HG02588 (cell line): ENCODE data around the gene NBDY.
A peak's percentile ranks its signal among the peaks of the same experiment; 100 is the strongest.
"Not testable (repeated sequence)": the region's sequence is repeated elsewhere in the genome, so short reads cannot be mapped to it uniquely, and the experiment has no call there.

Experiments used
- ATAC-seq: cut with Tn5 transposase; IDR thresholded peaks from one replicate; pipeline ENCODE4 v1.9.1; 2021; ENCODE audit warnings: mild to moderate bottlenecking, moderate library complexity; ENCODE audit not compliant: unreplicated experiment

NBDY gene

GRCh38 chrX:56729152-56729850 is at the start of gene NBDY:
NBDY (plus strand) TSS chrX:56729243; CDS start chrX:56729354, 111 bp downstream.
- ATAC-seq = peak; percentile 66

GRCh38 chrX:56704530-56704929 is 24.5 kb upstream of the NBDY start:
- not testable (repeated sequence) for ATAC-seq

- no peak for ATAC-seq
Measured at GRCh38 chrX:56726605-56727004, 2.4 kb upstream of the NBDY start.

DNA sequence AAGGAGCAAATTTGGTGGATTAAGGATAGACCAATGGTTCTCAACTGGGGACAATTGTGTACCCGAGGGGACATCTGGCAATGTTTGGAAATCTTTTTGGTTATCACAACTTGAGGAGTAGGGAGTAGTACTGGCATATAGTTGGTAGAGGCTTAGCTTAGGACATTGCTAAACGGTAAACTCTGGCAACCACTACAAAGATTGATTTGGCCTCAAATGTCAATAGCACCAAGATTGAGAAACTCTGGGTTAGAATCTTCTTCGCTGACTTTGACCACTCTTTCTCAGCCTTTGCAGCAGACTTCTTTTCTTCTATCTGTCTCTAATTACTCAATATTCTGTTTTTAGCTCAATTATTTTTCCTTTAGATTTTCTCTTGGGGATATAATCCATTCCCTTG is 1.5 kb upstream of the NBDY start:
- ATAC-seq = no peak

DNA sequence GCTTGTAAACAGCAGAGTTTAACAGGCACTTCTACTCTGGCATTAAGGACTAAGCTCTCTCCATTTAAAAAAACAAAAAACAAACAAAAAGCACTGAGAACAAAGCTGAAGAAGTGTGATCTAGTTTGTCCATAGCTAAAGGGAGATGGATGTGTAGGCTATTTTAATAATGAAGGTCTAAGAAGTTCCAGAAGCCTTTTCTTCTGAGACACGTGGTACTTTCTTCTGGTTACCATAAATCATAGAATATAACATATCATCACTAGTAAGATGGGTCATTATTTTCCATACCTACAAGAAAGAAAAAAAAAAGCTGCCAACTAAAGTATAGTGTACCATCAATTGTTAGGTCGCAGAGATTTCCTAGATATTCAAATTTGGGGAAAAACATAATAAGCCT is 722 bp upstream of the NBDY start:
- no peak for ATAC-seq

- ATAC-seq = peak; percentile 43
Measured at GRCh38 chrX:56728752-56729151, 291 bp upstream of the NBDY start.

DNA sequence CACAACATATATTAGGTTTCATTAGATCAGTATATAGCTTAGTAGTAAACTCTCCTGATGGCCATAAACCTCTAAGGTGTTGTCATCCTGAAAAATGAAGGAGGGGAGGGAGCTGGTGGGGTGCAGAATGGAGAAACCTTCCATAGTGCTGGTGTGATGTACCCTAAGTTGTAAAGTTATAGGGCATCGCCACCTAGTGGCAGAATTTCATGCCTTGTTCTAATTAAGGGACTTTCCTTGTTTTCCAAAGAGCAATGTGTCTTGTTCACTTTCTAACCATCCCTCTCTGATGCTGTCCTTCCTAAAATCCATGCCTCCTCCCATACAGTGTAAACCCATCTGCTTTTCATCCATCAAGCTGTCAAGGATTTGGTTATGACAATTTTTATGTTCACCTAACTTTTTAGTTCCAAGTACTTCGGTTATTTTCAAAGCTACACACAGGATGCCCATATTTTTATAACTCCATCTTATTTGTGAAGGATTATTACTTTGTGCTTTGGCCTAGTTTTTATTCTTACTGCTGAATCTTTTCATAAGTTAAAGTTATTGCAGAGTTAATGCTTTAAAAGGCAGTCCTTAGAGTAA is 4.5 kb downstream of the NBDY start:
- no peak for ATAC-seq

- no peak for ATAC-seq
Measured at GRCh38 chrX:56736219-56736618, 7.2 kb downstream of the NBDY start.

DNA sequence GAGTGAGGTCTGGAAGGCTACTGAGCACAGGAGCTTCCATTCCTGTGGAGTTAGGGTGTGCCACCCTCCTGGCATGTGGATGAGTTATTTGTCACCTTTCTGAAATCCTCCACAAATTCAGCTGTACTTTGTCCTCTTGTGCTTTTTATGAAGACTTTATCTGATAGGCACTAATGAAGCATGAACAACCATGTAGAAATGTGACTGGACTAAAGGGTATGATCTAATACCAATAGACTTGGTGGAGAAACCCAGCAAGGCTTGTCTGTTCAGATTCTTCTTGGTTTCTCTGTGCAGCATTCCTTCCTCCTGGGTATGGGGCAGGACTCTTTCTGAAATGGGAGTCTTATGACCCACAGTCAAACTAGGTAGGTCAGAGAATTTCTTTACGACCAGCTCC is 9.6 kb downstream of the NBDY start:
- no peak for ATAC-seq

DNA sequence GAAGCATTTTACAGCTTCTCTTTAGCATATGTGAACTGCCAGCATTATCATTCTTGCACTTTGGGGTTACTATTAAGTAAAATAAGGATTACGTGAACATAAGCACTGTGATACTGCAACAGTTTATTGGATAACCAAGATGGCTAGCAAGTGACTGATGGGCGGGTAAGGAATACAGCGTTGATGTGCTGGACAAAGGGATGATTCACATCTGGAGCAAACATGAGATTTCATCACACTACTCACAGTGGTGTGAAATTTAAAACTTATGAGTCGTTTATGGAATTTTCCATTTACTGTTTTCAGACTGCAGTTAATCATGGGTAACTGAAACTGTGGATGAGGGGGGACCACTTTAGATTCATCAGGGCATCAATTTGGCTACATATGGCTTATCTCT is 16.0 kb downstream of the NBDY start:
- no peak for ATAC-seq

DNA sequence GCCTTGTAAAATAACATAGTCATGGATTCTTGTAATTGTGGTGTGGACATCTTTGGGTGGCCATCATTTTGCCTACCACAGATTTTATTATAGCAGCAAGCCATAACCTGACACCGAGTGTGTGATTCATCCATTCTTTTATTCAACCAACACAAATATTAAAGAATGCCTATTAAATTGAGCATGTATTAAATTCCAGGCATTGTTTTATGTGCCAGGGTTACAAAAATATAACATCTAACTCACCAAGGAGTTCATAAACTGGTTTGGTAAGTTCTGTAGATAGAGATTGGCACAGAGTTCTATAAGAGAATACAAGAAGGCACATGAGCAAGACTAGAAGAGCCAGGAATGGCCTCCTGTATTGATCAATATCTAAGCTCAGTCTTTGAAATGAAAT is 18.0 kb downstream of the NBDY start:
- no peak for ATAC-seq

DNA sequence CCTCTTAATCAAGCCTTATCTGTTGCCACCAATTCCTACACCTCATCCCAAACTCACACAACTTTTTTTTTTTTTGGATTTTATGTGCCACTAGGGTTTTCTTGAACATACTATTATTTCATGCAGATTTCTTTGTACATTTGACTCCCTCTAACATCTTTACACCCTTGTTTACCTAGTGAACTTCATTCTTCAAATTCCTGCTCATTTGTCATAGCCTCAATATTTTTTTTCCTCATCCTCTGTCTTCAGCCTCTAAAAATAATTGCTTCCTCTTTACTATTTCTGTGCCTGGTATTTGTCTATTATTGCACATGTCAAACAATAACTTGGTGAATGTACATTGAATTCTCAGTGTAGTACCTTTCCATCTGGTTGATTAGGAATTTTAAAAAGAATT is 22.0 kb downstream of the NBDY start:
- ATAC-seq = no peak

DNA sequence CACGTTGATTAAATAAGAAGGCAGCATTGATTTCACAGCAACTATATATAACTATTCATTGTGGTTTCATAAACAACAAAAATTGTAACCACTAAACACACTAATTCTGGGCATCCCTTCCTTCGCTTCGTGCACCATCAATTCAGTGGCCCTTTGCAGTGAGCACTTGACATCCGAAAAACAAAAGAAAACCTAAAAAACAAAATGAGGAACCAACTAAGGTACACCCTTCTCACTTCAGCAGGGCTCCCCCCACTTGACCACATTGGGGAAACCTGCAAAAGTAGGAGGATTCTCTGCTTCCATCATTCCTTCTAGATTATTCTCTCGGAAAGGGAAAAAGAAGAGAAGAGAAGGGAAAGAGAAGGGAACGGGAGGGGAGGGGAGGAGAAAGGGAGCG is 28.3 kb downstream of the NBDY start:
- no peak for ATAC-seq

GRCh38 chrX:56758456-56758855 is 29.4 kb downstream of the NBDY start:
- ATAC-seq = no peak

GRCh38 chrX:56759736-56760409 is 30.8 kb downstream of the NBDY start:
- ATAC-seq = no peak

GRCh38 chrX:56760410-56761124 is 31.5 kb downstream of the NBDY start:
- ATAC-seq = not testable (repeated sequence)

GRCh38 chrX:56761167-56761566 is 32.1 kb downstream of the NBDY start:
- no peak for ATAC-seq

DNA sequence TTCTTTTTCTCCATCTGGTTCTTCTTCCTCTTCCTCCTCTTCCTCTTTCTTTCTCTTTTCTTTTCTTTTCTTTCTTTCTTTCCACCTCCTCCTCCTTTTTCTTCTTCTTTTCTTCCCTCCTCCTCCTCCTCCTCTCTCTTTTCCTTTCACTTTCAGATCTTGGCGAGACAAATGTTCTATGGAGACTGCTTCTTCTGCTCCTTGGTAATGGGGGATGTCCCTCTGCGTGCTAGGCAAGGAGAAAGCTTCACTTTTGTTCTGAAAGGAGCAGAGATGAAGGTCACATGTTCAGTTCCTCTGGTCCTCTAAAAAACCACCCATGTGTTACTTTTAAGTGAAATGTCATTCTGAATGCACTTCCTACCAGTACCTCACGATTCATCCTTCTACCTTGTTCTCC is 33.2 kb downstream of the NBDY start:
- peak; percentile 35 for ATAC-seq

DNA sequence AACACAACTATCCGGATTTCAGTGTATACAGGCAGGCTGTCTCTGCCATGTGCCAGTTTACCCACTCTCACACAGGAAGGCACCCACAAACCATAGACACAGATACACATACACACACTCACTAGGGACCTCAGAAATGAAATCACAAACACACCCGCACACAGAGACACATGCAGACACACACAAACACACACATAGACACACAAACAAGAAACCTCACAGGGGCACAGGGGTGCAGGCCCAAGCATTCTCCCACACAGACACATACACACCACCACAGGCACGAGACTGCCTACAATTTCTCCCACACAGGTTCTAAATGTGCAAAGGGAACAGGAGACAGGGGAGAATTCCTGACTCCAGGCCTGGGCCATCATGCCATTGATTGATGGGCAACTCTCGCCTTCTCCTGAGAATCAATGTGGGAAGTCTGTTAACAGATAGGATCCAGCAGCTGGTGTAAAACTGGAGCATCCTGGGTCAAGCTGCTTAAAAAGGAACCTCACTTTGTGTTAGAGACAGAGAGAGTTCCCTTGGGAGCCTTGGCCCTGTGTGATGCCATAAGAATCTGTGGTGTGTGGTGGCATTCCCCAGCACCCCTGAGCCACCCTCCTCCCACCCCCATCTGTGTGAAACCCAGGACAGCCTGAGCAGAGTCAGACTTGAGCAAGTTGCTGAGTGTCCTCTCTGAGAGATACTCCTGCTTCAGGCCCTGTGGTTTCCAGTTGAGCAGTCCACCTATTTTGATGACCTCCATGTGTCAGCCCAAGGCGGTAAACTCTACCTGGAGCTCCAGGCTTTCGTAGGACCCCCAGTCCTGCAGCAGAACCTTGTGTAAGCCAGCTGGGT is 33.9 kb downstream of the NBDY start:
- ATAC-seq = no peak

DNA sequence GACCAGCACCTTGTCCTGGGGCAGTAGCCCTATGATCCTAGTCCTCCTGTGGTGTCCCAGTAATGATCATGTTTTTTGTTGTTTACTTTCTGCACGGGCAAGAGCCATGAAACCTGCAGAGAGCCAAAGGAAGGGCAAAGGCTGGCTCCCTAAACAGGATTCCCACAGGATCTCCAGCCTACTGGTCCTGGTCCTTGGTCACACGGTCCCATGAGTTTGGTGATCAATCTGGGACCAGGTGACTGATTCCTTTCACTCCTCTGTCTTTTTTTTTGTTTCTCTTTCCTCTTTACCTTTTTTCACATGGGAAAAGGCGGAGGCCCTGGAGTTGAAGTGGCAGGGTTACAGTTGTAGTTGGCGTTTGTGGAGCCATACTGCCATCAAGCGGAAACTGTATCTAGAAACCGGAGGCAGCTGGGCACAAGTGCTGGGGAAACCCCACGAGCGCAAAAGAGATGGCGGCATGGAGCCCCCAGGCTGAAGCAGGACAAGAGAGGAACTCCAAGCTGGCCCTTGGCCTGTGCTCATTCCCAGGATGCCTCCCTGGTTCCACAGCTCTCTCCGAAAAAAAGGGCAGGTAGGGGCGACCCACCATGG is 34.6 kb downstream of the NBDY start:
- ATAC-seq = peak; percentile 24
